ENCODE data around the gene HDLBP. TPM values are rescaled to one million over a fixed set of nuclear protein-coding genes. Genes with fewer than 3 reads are reported as not detected.

The HDLBP gene
- total RNA-seq, 2 experiments from 2014 or later: 170 to 176 TPM

DNA sequence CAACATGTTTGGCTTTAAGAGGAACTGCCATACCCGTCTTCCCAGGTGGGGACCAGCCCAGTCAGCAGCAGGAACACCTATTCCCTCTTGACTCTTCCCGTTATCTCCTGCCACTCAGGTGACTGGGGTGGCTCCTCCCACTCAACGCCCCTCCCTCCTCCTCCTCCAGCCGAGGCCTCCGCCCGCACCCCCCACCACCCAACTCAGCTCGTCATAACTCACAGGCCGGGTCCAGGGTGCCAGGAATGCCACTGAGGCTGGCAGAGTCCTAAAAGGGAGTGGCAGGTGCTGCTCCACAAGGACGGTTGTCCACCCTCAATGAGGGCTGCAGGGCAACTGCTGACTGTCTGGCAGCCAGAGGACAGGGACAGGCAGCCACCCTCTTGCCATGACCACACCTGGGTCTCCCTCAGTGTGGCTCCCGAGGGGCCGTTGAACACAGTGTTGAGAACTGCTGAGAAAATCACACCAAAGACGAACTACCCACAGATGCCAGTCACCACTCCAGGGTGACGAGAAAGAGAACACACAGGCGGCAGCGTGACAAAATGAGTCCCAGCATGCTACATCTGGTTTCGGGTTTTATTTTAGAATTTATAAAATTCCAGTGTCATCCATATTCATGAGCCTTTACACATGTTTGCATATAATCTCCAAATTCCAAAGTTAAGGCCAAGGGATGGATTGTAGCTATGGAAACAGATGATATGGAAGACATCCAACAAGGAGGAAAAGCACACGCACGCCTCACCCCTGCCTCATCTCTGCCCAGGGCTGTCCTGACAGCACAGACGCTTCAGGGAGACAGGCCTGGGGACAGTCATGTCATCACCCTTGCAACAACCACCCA, 88.5 kb downstream of the HDLBP start:
- no peaks in the 10 kb centered on the region for H3K4me1 ChIP-seq (ENCODE audit: insufficient read depth, low read length, poor library complexity, severe bottlenecking)
- H3K9me2 ChIP-seq (ENCODE audit: insufficient read depth, low read length): no peaks in the 10 kb centered on the region
- H2AFZ ChIP-seq (ENCODE audit: low read length): no peak overlapping the region
- TF ChIP-seq, protein P1, sequence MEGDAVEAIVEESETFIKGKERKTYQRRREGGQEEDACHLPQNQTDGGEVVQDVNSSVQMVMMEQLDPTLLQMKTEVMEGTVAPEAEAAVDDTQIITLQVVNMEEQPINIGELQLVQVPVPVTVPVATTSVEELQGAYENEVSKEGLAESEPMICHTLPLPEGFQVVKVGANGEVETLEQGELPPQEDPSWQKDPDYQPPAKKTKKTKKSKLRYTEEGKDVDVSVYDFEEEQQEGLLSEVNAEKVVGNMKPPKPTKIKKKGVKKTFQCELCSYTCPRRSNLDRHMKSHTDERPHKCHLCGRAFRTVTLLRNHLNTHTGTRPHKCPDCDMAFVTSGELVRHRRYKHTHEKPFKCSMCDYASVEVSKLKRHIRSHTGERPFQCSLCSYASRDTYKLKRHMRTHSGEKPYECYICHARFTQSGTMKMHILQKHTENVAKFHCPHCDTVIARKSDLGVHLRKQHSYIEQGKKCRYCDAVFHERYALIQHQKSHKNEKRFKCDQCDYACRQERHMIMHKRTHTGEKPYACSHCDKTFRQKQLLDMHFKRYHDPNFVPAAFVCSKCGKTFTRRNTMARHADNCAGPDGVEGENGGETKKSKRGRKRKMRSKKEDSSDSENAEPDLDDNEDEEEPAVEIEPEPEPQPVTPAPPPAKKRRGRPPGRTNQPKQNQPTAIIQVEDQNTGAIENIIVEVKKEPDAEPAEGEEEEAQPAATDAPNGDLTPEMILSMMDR (conservative IDR thresholded peaks at IDR 0.05; ENCODE audit: low read length): no peak
- no peak for TF ChIP-seq EZH2phosphoT487 (IDR thresholded peaks at IDR 0.05; ENCODE audit: borderline replicate concordance, low read depth, low read length)
- no peak overlapping the region for H3K4me2 ChIP-seq (ENCODE audit: low read length)
- no peak overlapping the region for H3K27ac ChIP-seq (ENCODE audit: low read depth, low read length, poor library complexity, severe bottlenecking)
- ChIA-PET CTCF (ENCODE audit: unreplicated experiment) (no interaction called here), POLR2A (no interaction called here)
- H4K20me1 ChIP-seq (ENCODE audit: insufficient read depth, low read length): no peaks in the 10 kb centered on the region
- BruUV-seq (replicated peaks): no TSS peak
- no peaks in the 10 kb centered on the region for H3K9me3 ChIP-seq (ENCODE audit: low read length)
- no peaks in the 10 kb centered on the region for H3K79me2 ChIP-seq (ENCODE audit: insufficient read depth, low read depth, low read length)
- H3K4me3 ChIP-seq (ENCODE audit: low read depth, low read length, poor library complexity, severe bottlenecking): no peak overlapping the region
- no peak for DNase-seq (ENCODE audit: low spot score)
- intact Hi-C loops (cut with micrococcal nuclease; ENCODE audit: unreplicated experiment): no loop called here
- peaks cover 43% of the 10 kb centered on the region for H3K36me3 ChIP-seq (ENCODE audit: insufficient read depth, low read length)

DNA sequence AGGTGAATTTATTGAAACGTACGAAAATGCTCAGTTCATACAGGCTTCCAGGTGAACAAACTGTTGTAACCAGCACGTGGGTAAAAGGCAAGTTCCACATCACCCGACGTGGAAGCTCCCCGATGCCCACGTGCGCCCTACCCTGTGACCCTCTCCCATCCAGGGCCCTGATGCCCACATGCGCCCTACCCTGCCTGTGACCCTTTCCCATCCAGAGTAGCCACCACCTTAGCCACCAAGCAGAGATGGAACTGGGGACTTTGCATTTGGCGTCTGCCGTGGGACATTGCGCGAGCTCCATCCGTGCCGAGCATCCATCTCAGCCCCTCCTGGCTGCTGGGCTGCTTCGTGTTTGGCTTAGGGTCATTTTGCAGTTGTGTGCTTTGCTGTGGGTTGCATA, 89.5 kb downstream of the HDLBP start:
- H3K9me2 ChIP-seq (ENCODE audit: insufficient read depth, low read length): no peaks in the 10 kb centered on the region
- TF ChIP-seq, protein P1 (conservative IDR thresholded peaks at IDR 0.05; ENCODE audit: low read length): no peak
- no peak for TF ChIP-seq EZH2phosphoT487 (IDR thresholded peaks at IDR 0.05; ENCODE audit: borderline replicate concordance, low read depth, low read length)
- H3K36me3 ChIP-seq (ENCODE audit: insufficient read depth, low read length): peaks cover 37% of the 10 kb centered on the region
- H2AFZ ChIP-seq (ENCODE audit: low read length): no peak overlapping the region
- H3K27ac ChIP-seq (ENCODE audit: low read depth, low read length, poor library complexity, severe bottlenecking): no peak overlapping the region
- no peak for DNase-seq (ENCODE audit: low spot score)
- ChIA-PET CTCF (ENCODE audit: unreplicated experiment) (no interaction called here), POLR2A (interaction anchor here (0.5 kb wide), 1 partner anchor 192 kb away, joined by 3 read pairs; no protein-coding TSS in a partner anchor)
- H3K79me2 ChIP-seq (ENCODE audit: insufficient read depth, low read depth, low read length): no peaks in the 10 kb centered on the region
- no peaks in the 10 kb centered on the region for H4K20me1 ChIP-seq (ENCODE audit: insufficient read depth, low read length)
- no peaks in the 10 kb centered on the region for H3K4me1 ChIP-seq (ENCODE audit: insufficient read depth, low read length, poor library complexity, severe bottlenecking)
- H3K4me2 ChIP-seq (ENCODE audit: low read length): no peak overlapping the region
- no TSS peak for BruUV-seq (replicated peaks)
- H3K4me3 ChIP-seq (ENCODE audit: low read depth, low read length, poor library complexity, severe bottlenecking): no peak overlapping the region
- no peaks in the 10 kb centered on the region for H3K9me3 ChIP-seq (ENCODE audit: low read length)
- intact Hi-C loops (cut with micrococcal nuclease; ENCODE audit: unreplicated experiment): no loop called here

DNA sequence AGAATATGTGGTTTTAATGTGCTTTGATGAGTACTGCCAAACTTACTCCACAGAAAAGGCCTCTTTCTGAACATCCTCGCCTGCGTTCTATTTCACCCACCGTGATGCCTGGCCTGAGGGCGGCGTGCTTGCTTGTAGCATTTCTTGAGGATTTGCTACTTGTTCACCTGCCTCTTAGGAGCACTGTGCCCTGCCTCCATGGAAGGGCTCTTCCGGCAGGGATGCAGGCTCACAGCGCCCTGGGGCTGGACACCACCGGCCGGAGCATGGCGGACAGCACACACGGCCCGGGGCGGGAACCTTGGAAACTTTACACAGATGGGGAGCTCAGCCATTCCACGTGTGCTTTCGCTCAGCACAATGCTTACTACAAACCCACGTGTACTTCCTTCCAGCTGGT, 89.9 kb downstream of the HDLBP start:
- POLR2A ChIA-PET: no interaction called here

More for the DNA sequence above, 89.9 kb downstream of the HDLBP start:
- CTCF ChIA-PET (ENCODE audit: unreplicated experiment): no interaction called here
- no peaks in the 10 kb centered on the region for H4K20me1 ChIP-seq (ENCODE audit: insufficient read depth, low read length)
- no peak overlapping the region for H3K4me2 ChIP-seq (ENCODE audit: low read length)
- no peaks in the 10 kb centered on the region for H3K9me2 ChIP-seq (ENCODE audit: insufficient read depth, low read length)
- no peak overlapping the region for H2AFZ ChIP-seq (ENCODE audit: low read length)
- no peak overlapping the region for H3K27ac ChIP-seq (ENCODE audit: low read depth, low read length, poor library complexity, severe bottlenecking)
- BruUV-seq (replicated peaks): no TSS peak
- H3K4me3 ChIP-seq (ENCODE audit: low read depth, low read length, poor library complexity, severe bottlenecking): no peak overlapping the region
- DNase-seq (ENCODE audit: low spot score): no peak
- TF ChIP-seq EZH2phosphoT487 (IDR thresholded peaks at IDR 0.05; ENCODE audit: borderline replicate concordance, low read depth, low read length): no peak
- TF ChIP-seq, protein P1 (conservative IDR thresholded peaks at IDR 0.05; ENCODE audit: low read length): no peak
- H3K79me2 ChIP-seq (ENCODE audit: insufficient read depth, low read depth, low read length): no peaks in the 10 kb centered on the region
- no peaks in the 10 kb centered on the region for H3K4me1 ChIP-seq (ENCODE audit: insufficient read depth, low read length, poor library complexity, severe bottlenecking)
- intact Hi-C loops (cut with micrococcal nuclease; ENCODE audit: unreplicated experiment): no loop called here
- H3K36me3 ChIP-seq (ENCODE audit: insufficient read depth, low read length): peaks cover 35% of the 10 kb centered on the region
- no peaks in the 10 kb centered on the region for H3K9me3 ChIP-seq (ENCODE audit: low read length)
